SK-N-SH (cell line): ENCODE data around the gene C19orf33. TPM values are rescaled to one million over a fixed set of nuclear protein-coding genes. Genes with fewer than 3 reads are reported as not detected.
"Not testable (repeated sequence)": the region's sequence is repeated elsewhere in the genome, so short reads cannot be mapped to it uniquely, and the experiment has no call there.

Experiments
- CTCF ChIA-PET: fragments of 300-600, 350-600 bp; formaldehyde crosslinking; extraction: SDS; loops from one replicate; lab custom pipeline; 2021; lab: Yijun Ruan, JAX
- POLR2A ChIA-PET: fragments of 350-600 bp; sonication (Branson Sonifier 250); formaldehyde crosslinking; extraction: SDS; loops from one replicate; lab custom pipeline; 2020; ENCODE audit warnings: antibody characterized with exemption, inconsistent platforms; lab: Yijun Ruan, JAX
- DNase-seq: peaks from one replicate; pipeline ENCODE4 v3.0.0; 2012
- H2AFZ ChIP-seq: fragments of 200-600 bp; sonication (generic); 2 replicates; pipeline ENCODE4 v1.8.1; 2016; ENCODE audit warnings: antibody characterized with exemption, mild to moderate bottlenecking, low read depth
- H3F3A ChIP-seq: fragments of 200-600 bp; sonication (generic); replicated peaks from 2 replicates; pipeline ENCODE3; 2016; ENCODE audit warnings: antibody characterized with exemption, mild to moderate bottlenecking; ENCODE audit not compliant: insufficient read depth
- H3K27ac ChIP-seq, 2 experiments: fragments of 200-500 bp in 1 of 2; fragments of 200-600 bp in 1 of 2; sonication (Bioruptor generic) in 1 of 2; sonication (generic), shearing (Covaris generic) in 1 of 2; 2 replicates each; pipeline versions ENCODE4 v1.5.1 to v1.6.1; 2014 to 2016; ENCODE audit warnings: low read depth in 2 of 2, inconsistent platforms in 1 of 2, low read length in 1 of 2, mild to moderate bottlenecking in 1 of 2, mixed read lengths in 1 of 2
- H3K27me3 ChIP-seq: fragments of 200-600 bp; sonication (generic), shearing (Covaris generic); 2 replicates; pipeline ENCODE4 v1.6.1; 2016; ENCODE audit warnings: mixed run types; ENCODE audit not compliant: insufficient read depth
- H3K36me3 ChIP-seq, 2 experiments: fragments of 200-500 bp in 1 of 2; fragments of 200-600 bp in 1 of 2; sonication (Bioruptor generic) in 1 of 2; sonication (generic) in 1 of 2; replicated peaks in 1 of 2; 2 replicates each; pipeline versions ENCODE3 to v1.5.1; 2014 to 2016; ENCODE audit warnings: low read length in 1 of 2, mild to moderate bottlenecking in 1 of 2; ENCODE audit not compliant: insufficient read depth in 2 of 2, control insufficient read depth in 1 of 2
- H3K4me1 ChIP-seq, 2 experiments: fragments of 200-500 bp in 1 of 2; fragments of 200-600 bp in 1 of 2; sonication (Bioruptor generic) in 1 of 2; sonication (generic), shearing (Covaris generic) in 1 of 2; 2 replicates each; pipeline versions ENCODE4 v1.5.1 to v1.6.1; 2014 to 2016; ENCODE audit warnings: low read depth in 1 of 2, low read length in 1 of 2, mixed run types in 1 of 2; ENCODE audit not compliant: insufficient read depth in 2 of 2, control insufficient read depth in 1 of 2
- H3K4me2 ChIP-seq: fragments of 200-600 bp; sonication (generic), shearing (Covaris generic); 2 replicates; pipeline ENCODE4 v1.6.1; 2017; ENCODE audit warnings: mixed run types
- H3K4me3 ChIP-seq, 2 experiments: fragments of 200-500 bp in 1 of 2; fragments of 200-600 bp in 1 of 2; sonication (Bioruptor generic) in 1 of 2; sonication (generic), shearing (Covaris generic) in 1 of 2; 2 replicates each; pipeline versions ENCODE4 v1.5.1 to v1.8.1; 2014 to 2016; ENCODE audit warnings: low read depth in 2 of 2, inconsistent platforms in 1 of 2, low read length in 1 of 2, mild to moderate bottlenecking in 1 of 2, mixed read lengths in 1 of 2, moderate library complexity in 1 of 2
- H3K79me2 ChIP-seq: fragments of 200-600 bp; sonication (generic); 2 replicates; pipeline ENCODE4 v1.8.1; 2017; ENCODE audit warnings: mild to moderate bottlenecking; ENCODE audit not compliant: insufficient read depth
- H3K9ac ChIP-seq: fragments of 200-600 bp; sonication (generic); 2 replicates; pipeline ENCODE4 v1.6.1; 2017; ENCODE audit warnings: mixed run types
- H3K9me2 ChIP-seq: fragments of 200-600 bp; sonication (generic); 2 replicates; pipeline ENCODE4 v1.6.1; 2017; ENCODE audit warnings: mixed run types
- H3K9me3 ChIP-seq: fragments of 200-600 bp; sonication (generic); 2 replicates; pipeline ENCODE4 v1.6.1; 2017; ENCODE audit warnings: mixed run types, mild to moderate bottlenecking, moderate library complexity
- H4K20me1 ChIP-seq: fragments of 200-600 bp; sonication (generic); 2 replicates; pipeline ENCODE4 v1.6.1; 2017; ENCODE audit warnings: mild to moderate bottlenecking, mixed run types; ENCODE audit not compliant: insufficient read depth
- ELF1 ChIP-seq: IDR thresholded peaks from 2 replicates; pipeline ENCODE4 v1.4.0; 2012
- EP300 ChIP-seq, 2 experiments: IDR thresholded peaks; 2 replicates each; pipeline versions ENCODE4 v1.4.0 to v1.6.1; 2012; ENCODE audit warnings: borderline replicate concordance in 1 of 2, low read depth in 1 of 2, low read length in 1 of 2
- FOXJ3 ChIP-seq: sonication (generic); formaldehyde crosslinking; IDR thresholded peaks from 2 replicates; pipeline ENCODE4 v1.5.1; 2020; ENCODE audit warnings: mild to moderate bottlenecking, missing genetic modification reagents
- FOXM1 ChIP-seq: IDR thresholded peaks from 2 replicates; pipeline ENCODE4 v1.4.0; 2012; ENCODE audit warnings: low read depth, mild to moderate bottlenecking
- GABPA ChIP-seq: IDR thresholded peaks from 2 replicates; pipeline ENCODE4 v1.4.0; 2012; ENCODE audit warnings: low read depth, mild to moderate bottlenecking
- GATA2 ChIP-seq: sonication (generic); formaldehyde crosslinking; IDR thresholded peaks from 2 replicates; pipeline ENCODE4 v1.5.0; 2020; ENCODE audit warnings: mild to moderate bottlenecking, missing genetic modification reagents
- IRF3 ChIP-seq: fragments of 150-350 bp; IDR thresholded peaks from 2 replicates; pipeline ENCODE4 v1.6.1; 2016; ENCODE audit warnings: mild to moderate bottlenecking, low read depth, low read length
- JUND ChIP-seq: IDR thresholded peaks from 2 replicates; pipeline ENCODE4 v1.4.0; 2012
- MEF2A ChIP-seq: IDR thresholded peaks from 2 replicates; pipeline ENCODE4 v1.4.0; 2012; ENCODE audit warnings: low read depth, borderline replicate concordance
- MXI1 ChIP-seq: IDR thresholded peaks from 2 replicates; pipeline ENCODE4 v1.6.1; 2012; ENCODE audit warnings: mild to moderate bottlenecking, low read depth, low read length, improper control_type of control experiment
- NFIC ChIP-seq: IDR thresholded peaks from 2 replicates; pipeline ENCODE4 v1.4.0; 2012; ENCODE audit warnings: borderline replicate concordance
- PBX3 ChIP-seq: IDR thresholded peaks from 2 replicates; pipeline ENCODE4; 2012
- POLR2AphosphoS5 ChIP-seq: IDR thresholded peaks from 2 replicates; pipeline ENCODE4 v1.6.1; 2012; ENCODE audit warnings: low read depth, low read length
- RAD21 ChIP-seq: IDR thresholded peaks from 2 replicates; pipeline ENCODE4 v1.6.1; 2012; ENCODE audit warnings: mild to moderate bottlenecking, low read length
- REST ChIP-seq: IDR thresholded peaks from 2 replicates; pipeline ENCODE4 v1.6.1; 2012; ENCODE audit warnings: mild to moderate bottlenecking, low read depth, low read length, moderate library complexity
- RXRA ChIP-seq: IDR thresholded peaks from 2 replicates; pipeline ENCODE4 v1.4.0; 2012; ENCODE audit warnings: low read depth, mild to moderate bottlenecking, borderline replicate concordance
- SIN3A ChIP-seq: IDR thresholded peaks from 2 replicates; pipeline ENCODE4 v1.6.1; 2012; ENCODE audit warnings: low read depth, mild to moderate bottlenecking, low read length, moderate library complexity, borderline replicate concordance
- SMC3 ChIP-seq: IDR thresholded peaks from 2 replicates; pipeline ENCODE4 v1.6.1; 2012; ENCODE audit warnings: low read depth, low read length, improper control_type of control experiment
- TCF12 ChIP-seq: IDR thresholded peaks from 2 replicates; pipeline ENCODE4 v1.4.0; 2012
- TEAD4 ChIP-seq: IDR thresholded peaks from 2 replicates; pipeline ENCODE4 v1.4.0; 2012; ENCODE audit warnings: mild to moderate bottlenecking, borderline replicate concordance; ENCODE audit not compliant: insufficient read depth
- YY1 ChIP-seq: IDR thresholded peaks from 2 replicates; pipeline ENCODE4 v1.4.0; 2012; ENCODE audit warnings: low read depth, mild to moderate bottlenecking
- WGBS: methylation state at CpG from one replicate; pipeline ENCODE4 v1.1.6; 2017; ENCODE audit warnings: low lambda C conversion rate; 5-methylcytosine and 5-hydroxymethylcytosine counted together
- polyA plus RNA-seq, 3 experiments: library from polyadenylated mRNA; depleted of rRNA; stranded (reverse); fragments of >200 nt; gene quantifications; 2 replicates each; pipeline ENCODE4 v1.2.3, GENCODE V29; 2012

C19orf33 gene
- polyA plus RNA-seq, 1 of the 3 experiments (the other 2 are of a cell fraction): not detected

- TF ChIP-seq GABPA (no peak), MEF2A (no peak), RAD21 (no peak)
- TF ChIP-seq, all 33 proteins: peak for 0
Observed at GRCh38 chr19:38337360-38337653, 33.3 kb downstream of the C19orf33 start (continued).

- H3K9ac ChIP-seq, H3K36me3 ChIP-seq, H2AFZ ChIP-seq, H3K27me3 ChIP-seq, DNase-seq, H3K4me1 ChIP-seq, H3K27ac ChIP-seq, H4K20me1 ChIP-seq, H3K9me2 ChIP-seq, H3K4me3 ChIP-seq, H3F3A ChIP-seq, H3K79me2 ChIP-seq, H3K4me2 ChIP-seq, H3K9me3 ChIP-seq: not testable (repeated sequence)
- POLR2A ChIA-PET: interaction anchor here (1.2 kb wide), 1 partner anchor 23 kb away, joined by 3 read pairs; no protein-coding TSS in a partner anchor
- CTCF ChIA-PET: interaction anchor here (1.8 kb wide), 2 partner anchors 95 to 197 kb away, joined by 4 to 6 read pairs; no protein-coding TSS in a partner anchor
- TF ChIP-seq GATA2 (CRISPR knock-in tag): peak; percentile 23
- 62% methylated on average over 4 of the region's 4 CpGs for WGBS
Observed at GRCh38 chr19:38339011-38339410, 35.0 kb downstream of the C19orf33 start.

- POLR2A ChIA-PET: no interaction called here
- H3K36me3 ChIP-seq: no peaks in the 10 kb centered on the region
- no peak overlapping the region for H3K27ac ChIP-seq
- CTCF ChIA-PET: no interaction called here
- TF ChIP-seq MXI1 (no peak), FOXM1 (no peak), NFIC (no peak), SMC3 (no peak), ELF1 (no peak), GATA2 (CRISPR knock-in tag) (no peak), SIN3A (no peak), FOXJ3 (CRISPR knock-in tag) (no peak), GABPA (no peak), TCF12 (no peak), JUND (no peak), MEF2A (no peak), TEAD4 (no peak), REST (no peak), EP300 (IDR thresholded peaks at IDR 0.05; ENCODE audit: borderline replicate concordance in 1 of 2, low read depth in 1 of 2, low read length in 1 of 2) (no peak), PBX3 (no peak), IRF3 (no peak), RXRA (no peak), POLR2AphosphoS5 (no peak), YY1 (no peak)
- H3K4me2 ChIP-seq: no peak overlapping the region
- no peak overlapping the region for H2AFZ ChIP-seq
- 86% methylated on average over 2 of the region's 2 CpGs for WGBS
- H3K79me2 ChIP-seq: no peaks in the 10 kb centered on the region
- DNase-seq: no peak
- H3K9me2 ChIP-seq: no peaks in the 10 kb centered on the region
- H3K27me3 ChIP-seq: no peaks in the 10 kb centered on the region
- peaks cover 0 to 8% of the 10 kb centered on the region in 2 experiments; a peak in 1 of 4 replicates for H3K4me1 ChIP-seq
- H3K9ac ChIP-seq: no peak overlapping the region
- H3F3A ChIP-seq: peaks cover 2% of the 10 kb centered on the region
- H3K4me3 ChIP-seq: no peak overlapping the region
- no peaks in the 10 kb centered on the region for H4K20me1 ChIP-seq
- no peaks in the 10 kb centered on the region for H3K9me3 ChIP-seq
Observed at GRCh38 chr19:38340927-38341326, 36.9 kb downstream of the C19orf33 start.
